ENCODE data around the gene AGAP3. TPM values are rescaled to one million over a fixed set of nuclear protein-coding genes. Genes with fewer than 3 reads are reported as not detected.

The AGAP3 gene
- polyA plus RNA-seq, 1 experiment: 52.1 TPM

DNA sequence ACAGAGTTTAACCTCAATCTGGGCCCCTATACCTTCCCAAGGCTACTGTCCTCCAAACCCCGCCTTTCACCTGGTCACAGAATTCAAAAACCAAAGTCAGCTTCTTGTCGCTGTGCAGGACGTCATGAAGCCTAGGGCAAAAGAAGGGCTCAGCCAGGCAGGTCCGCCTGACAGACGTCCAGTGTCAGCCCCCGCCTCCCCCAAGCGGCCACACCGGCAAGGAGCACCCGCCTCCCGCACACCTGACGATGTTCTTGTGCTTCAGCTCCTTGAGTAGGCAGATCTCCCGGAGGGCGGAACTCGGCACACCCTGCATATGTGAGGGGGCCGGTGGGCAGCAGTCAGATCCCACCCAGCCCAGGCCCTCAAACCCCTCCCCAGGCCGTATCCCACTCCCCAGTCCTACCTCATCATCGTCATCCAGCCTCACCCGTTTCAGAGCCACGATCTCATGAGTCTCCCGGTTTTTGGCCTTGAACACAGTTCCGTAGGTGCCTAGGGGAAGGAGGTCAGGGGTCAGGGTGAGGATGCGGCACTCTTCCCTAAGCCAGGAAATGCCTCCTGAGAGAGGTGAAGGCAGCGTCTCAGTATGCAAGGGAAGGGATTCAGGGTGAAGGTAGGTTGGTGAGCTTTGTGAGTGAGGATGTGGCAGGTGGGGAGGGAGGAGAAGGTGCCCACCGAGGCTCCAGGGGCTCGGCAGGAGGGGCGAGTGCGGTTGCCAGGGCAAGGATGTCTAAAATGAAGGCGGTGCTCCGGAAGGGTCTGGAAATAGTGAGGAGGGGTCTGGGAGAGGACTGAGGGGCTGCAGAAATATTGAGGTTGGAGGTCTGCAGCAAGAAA, 29.4 kb upstream of the AGAP3 start:
- Histone ChIP-seq H3K4me3 (ENCODE audit: low read depth, low read length) (peak overlapping the region; percentile 55), H3K27me3 (ENCODE audit: control insufficient read depth, insufficient read depth, low read length) (no peaks in the 10 kb centered on the region), H3K36me3 (ENCODE audit: control insufficient read depth, insufficient read depth, low read length) (no peaks in the 10 kb centered on the region; the same call in 1 of the 2 replicates)
- TF ChIP-seq CTCF (IDR thresholded peaks at IDR 0.05; ENCODE audit: insufficient read depth, low read depth, low read length): no peak
- DNase-seq (ENCODE audit: low read depth): no peak
- ChIA-PET CTCF (interaction anchor here (0.9 to 1.1 kb wide), 2 partner anchors 10 to 47 kb away, joined by 3 read pairs; no protein-coding TSS in a partner anchor), POLR2A (no interaction called here)

GRCh38 chr7:151057506-151057988, 28.7 kb upstream of the AGAP3 start, which contains the start of gene CDK5:
CDK5 (minus strand) TSS chr7:151057897; CDS start chr7:151057848, 49 bp downstream.
- CTCF ChIA-PET: interaction anchor here (0.9 to 1.1 kb wide), 2 partner anchors 10 to 46 kb away, joined by 3 read pairs; no protein-coding TSS in a partner anchor
- POLR2A ChIA-PET: no interaction called here
- DNase-seq (ENCODE audit: low read depth): no peak
- Histone ChIP-seq H3K4me3 (ENCODE audit: low read depth, low read length) (peak within 1 kb of the TSS; percentile 55), H3K27me3 (ENCODE audit: control insufficient read depth, insufficient read depth, low read length) (no peaks in the 10 kb centered on the region), H3K36me3 (ENCODE audit: control insufficient read depth, insufficient read depth, low read length) (0 out of 2 replicates have a peak, but pooled peaks cover 1% of the 10 kb centered on the region)
- 0 out of 2 replicates have a peak, but pooled peaks have one; percentile 9 for TF ChIP-seq CTCF (IDR thresholded peaks at IDR 0.05; ENCODE audit: insufficient read depth, low read depth, low read length)

DNA sequence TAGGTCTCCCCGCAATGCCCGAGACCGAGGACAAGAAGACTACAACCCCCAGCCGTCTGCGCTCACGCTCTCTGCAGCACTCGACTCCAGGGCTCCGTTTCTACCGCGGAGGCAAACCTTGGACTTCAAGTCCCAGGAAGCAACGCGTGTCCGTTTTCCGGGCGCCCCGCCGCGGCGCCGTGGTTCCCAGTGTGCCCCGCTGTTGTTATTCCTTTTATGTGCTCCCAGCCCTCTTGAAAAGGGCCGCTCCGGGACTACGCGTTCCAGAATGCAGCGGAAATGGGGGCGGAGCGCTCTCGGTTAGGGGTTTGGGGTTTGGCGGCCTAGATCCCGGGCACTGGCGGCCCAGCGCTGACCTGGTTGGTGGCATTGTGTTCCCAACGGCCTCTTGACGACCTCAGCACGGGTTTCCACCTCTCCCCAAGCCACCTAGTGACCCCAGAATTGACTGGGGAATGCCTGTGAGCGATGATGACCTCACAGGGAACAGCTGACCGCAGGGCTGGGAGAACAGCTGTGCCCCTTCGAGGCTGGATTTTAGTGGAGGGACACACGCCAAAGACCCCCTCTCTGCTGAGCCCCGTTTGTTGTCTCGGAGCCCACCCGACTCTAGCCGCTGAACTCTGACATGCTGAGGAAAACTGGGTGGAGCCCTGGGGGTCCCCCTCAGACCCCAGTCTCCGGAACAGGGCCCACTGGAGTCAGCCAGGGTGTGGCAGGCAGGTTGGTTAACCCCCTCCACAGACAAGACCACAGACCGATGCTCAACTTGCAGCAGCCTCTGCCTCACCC, 28.1 kb upstream of the AGAP3 start:
- ChIA-PET CTCF (interaction anchor here (0.9 to 1.6 kb wide), 4 partner anchors 25 to 53 kb away, joined by 3 to 7 read pairs (median 4); no protein-coding TSS in a partner anchor), POLR2A (interaction anchor here (0.7 kb wide), 1 partner anchor 23 kb away, joined by 3 read pairs; the partner anchor contains the start of gene FASTK)
- peak; percentile 99 for DNase-seq (ENCODE audit: low read depth)
- H3K36me3 ChIP-seq (ENCODE audit: control insufficient read depth, insufficient read depth, low read length): 0 out of 2 replicates have a peak, but pooled peaks cover 1% of the 10 kb centered on the region
- H3K27me3 ChIP-seq (ENCODE audit: control insufficient read depth, insufficient read depth, low read length): no peaks in the 10 kb centered on the region
- TF ChIP-seq CTCF (IDR thresholded peaks at IDR 0.05; ENCODE audit: insufficient read depth, low read depth, low read length): no peak
- peak overlapping the region; percentile 55 for H3K4me3 ChIP-seq (ENCODE audit: low read depth, low read length)

GRCh38 chr7:151058781-151059366, 27.4 kb upstream of the AGAP3 start:
- CTCF ChIA-PET: interaction anchor here (1.1 to 1.6 kb wide), 3 partner anchors 26 to 52 kb away, joined by 4 to 7 read pairs (median 5); no protein-coding TSS in a partner anchor

More at GRCh38 chr7:151058781-151059366, 27.4 kb upstream of the AGAP3 start:
- POLR2A ChIA-PET: interaction anchor here (0.7 kb wide), 1 partner anchor 22 kb away, joined by 3 read pairs; the partner anchor contains the start of gene FASTK
- TF ChIP-seq CTCF (IDR thresholded peaks at IDR 0.05; ENCODE audit: insufficient read depth, low read depth, low read length): no peak
- peak overlapping the region; percentile 76 for H3K4me3 ChIP-seq (ENCODE audit: low read depth, low read length)
- 0 out of 2 replicates have a peak, but pooled peaks cover 1% of the 10 kb centered on the region for H3K36me3 ChIP-seq (ENCODE audit: control insufficient read depth, insufficient read depth, low read length)
- H3K27me3 ChIP-seq (ENCODE audit: control insufficient read depth, insufficient read depth, low read length): no peaks in the 10 kb centered on the region
- no peak for DNase-seq (ENCODE audit: low read depth)

All from BJ (cell line).